Loucy (cell line): ENCODE measurements around the gene PFKL.

Experiments
- CTCF ChIP-seq: fragments of 200-600 bp; sonication (generic); conservative IDR thresholded peaks from 2 replicates; pipeline ENCODE4 v1.5.1; 2014; ENCODE audit warnings: mild to moderate bottlenecking, antibody characterized with exemption, low read length
- EZH2phosphoT487 ChIP-seq: fragments of 200-600 bp; IDR thresholded peaks from 2 replicates; pipeline ENCODE4 v1.6.1; 2018; ENCODE audit warnings: antibody characterized with exemption, mild to moderate bottlenecking, moderate library complexity, borderline replicate concordance

DNA sequence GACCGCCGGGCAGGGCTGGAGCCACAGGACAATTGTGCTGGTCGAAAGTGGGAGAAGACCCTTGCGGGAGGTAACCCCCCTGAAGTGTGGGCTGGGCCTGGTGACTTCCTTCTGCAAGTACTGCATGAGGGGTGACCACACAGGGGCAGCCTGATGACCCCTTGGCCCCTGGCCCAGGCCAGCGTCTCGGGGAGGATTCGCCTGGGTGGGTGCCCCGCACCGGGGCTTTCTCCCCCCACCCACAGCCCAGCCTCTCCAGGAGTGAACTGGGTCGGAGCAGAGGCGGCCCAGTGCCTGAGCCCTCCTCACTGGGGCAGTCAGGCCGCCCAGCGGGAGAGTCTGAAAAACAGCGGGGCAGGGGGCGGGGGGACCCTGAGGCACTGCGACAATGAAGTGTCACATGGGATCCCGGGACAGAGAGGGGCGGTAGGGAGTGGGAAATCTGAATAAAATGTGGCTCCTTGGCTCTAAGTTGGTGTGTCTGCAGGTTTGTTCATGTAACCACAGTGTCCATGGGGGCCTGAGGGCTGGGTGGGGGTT lies 36.6 kb upstream of the PFKL start:
- TF ChIP-seq CTCF = no peak
- TF ChIP-seq EZH2phosphoT487 = no peak
